NCI-H345 (cell line): ENCODE results near the gene UBE2V1.
"Not testable (repeated sequence)": the region's sequence is repeated elsewhere in the genome, so short reads cannot be mapped to it uniquely, and the experiment has no call there.

Source experiments
- DNase-seq: peaks from one replicate; lab custom pipeline; 2025; lab: John Stamatoyannopoulos, UW

The UBE2V1 gene

DNA sequence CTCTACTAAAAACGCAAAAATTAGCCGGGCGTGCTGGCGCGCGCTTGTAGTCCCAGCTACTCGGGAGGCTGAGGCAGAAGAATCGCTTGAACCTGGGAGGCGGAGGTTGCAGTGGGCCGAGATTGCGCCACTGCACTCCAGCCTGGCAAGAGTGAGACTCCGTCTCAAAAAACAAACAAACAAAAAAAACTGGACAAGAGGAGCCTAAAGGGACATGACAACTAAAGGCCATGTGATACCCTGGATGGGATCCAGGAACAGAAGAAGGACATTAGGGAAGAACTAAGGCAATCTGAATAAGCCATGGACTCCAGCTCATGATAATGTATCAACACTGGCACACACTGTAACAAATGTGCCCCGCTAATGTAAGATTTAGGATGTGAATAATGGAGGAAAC is 24.8 kb upstream of the UBE2V1 start:
- DNase-seq, result not testable (repeated sequence)

DNA sequence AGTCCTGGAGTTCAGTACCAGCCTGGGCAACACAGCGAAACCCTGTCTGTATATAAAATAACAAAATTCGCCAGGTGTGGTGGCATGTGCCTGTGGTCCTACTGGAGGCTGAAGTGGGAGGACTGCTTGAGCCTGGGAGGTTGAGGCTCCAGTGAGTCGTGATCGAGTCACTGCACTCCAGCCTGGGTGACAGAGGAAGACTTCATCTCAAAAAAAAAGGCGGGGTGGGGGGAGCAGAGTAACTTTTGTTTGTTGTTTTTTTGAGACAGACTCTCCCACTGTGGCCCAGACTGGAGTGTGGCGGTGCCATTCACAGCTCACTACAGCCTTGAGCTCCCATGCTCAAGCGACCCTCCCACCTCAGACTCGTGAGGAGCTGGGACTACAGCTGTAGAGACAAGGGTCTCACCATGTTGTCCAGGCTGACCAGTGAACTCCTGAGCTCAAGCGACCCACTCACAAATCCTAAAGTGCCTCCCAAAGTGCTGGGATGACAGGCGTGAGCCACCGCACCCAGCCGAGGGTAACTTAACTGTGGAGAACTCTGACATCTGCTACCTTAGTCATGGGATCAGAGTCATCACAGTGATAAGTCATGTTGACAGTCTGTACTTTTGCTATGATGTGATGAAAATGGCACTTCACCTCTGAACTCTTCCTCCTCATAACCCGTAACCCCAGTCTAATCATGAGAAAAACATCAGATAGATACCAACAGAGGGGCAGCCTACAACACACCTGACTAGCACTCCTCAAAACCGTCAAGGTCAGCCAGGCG is 24.1 kb upstream of the UBE2V1 start:
- DNase-seq, result no peak

DNA sequence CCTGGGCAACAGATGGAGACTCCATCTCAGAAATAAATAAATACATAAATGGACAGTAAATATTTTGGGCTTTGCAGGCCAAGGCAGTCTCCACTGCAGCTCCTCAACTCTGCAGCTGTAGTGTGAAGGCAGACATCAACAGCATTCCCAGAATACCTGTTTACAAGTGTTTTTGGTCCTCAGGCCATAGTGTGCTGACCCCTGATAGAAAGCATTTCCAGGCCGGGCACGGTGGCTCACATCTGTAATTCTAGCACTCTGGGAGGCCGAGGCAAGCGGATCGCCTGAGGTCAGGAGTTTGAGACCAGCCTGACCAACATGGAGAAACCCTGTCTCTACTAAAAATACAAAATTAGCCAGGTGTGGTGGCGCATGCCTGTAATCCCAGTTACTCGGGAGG is 22.2 kb upstream of the UBE2V1 start:
- not testable (repeated sequence) for DNase-seq

DNA sequence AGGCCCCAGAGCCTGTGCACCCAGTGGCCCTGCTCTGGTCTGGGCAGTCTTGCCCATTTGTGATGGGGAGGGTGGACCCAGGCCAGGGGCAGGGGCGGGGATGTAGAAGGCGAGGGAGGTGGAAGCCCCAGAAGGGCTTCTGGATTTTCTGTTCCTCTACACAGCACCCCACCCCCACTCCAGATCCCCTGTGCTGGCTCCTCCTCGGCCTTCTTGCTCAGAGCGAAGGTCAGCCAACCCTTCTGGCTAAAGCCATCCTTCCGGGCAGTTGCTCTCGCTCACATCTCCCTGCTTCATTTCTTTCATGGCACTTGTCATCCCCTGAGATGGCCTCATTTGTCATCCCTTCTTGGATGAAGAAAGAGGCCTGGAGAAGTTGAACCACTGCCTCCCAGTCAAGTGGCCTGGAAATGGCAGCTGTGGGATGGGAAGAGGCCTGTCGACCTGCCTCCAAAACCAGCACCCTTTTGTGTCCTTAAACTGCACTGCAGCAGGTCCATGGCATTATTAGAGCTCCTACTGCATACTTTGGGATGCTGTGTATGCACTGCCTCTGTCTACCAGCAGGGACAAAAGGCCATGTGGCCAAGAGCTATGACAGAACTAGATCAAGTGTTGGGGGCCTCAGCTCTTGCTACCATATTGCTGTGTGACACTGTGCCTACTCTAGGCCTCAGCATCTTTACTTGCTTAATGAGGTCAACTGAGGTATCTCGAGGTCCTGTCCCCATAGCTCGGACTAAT is 20.7 kb upstream of the UBE2V1 start:
- DNase-seq, result no peak

DNA sequence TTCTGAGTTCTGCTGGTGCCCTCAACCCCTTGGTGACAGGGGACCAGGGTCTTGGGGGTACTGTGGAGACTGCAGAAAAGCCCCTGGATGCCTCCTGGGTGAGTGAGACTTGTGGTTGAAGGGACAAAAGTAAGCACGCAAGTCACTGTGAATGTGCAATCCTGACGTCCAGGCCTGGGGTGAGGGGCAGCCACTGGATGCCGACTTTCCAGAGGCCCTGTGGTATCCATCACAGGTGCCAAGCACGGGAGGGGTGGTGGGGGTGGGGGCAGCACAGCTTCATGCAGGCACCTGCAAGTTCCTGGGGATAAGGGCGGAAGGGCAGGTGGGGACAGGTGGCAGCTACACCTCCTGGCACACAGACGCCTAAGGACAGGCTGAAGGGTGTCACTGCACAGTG is 20.1 kb upstream of the UBE2V1 start:
- DNase-seq, result no peak

DNA sequence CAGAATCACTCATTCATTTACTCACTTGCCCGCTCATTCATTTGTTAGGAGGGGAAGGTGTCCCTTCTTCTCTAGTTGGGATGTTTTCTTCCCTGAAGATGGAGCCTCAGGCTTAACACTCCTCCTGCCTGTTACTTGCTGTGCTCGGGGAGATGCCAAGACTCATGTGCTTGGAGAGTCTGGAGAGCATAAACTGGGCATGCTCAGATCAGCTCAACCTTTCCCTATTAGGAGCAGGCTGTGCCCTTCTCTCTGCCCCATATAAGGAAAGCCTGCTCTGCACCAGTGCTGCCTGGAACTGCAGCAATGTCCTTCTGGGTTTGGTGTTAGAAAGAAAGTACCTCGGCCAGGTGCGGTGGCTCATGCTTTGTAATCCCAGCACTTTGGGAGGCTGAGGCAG is 18.0 kb upstream of the UBE2V1 start:
- no peak for DNase-seq

DNA sequence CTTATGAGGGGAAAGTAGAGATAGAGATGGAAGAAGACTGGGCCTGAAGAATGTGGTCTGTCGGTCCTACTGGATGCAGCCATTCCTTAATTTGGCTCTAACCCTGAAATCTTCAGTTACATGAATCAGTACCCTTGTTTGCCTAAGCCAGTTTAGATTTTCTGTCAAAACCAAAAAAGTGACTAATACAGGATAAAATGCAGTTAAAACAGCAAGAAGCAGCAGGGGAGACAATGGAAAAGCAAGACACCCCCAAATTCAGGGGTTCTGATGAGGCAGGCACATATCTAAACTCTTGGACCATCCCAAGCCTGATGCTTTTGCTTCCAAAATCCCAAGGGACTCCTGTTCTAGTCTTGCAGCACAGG is 17.4 kb upstream of the UBE2V1 start:
- no peak for DNase-seq

DNA sequence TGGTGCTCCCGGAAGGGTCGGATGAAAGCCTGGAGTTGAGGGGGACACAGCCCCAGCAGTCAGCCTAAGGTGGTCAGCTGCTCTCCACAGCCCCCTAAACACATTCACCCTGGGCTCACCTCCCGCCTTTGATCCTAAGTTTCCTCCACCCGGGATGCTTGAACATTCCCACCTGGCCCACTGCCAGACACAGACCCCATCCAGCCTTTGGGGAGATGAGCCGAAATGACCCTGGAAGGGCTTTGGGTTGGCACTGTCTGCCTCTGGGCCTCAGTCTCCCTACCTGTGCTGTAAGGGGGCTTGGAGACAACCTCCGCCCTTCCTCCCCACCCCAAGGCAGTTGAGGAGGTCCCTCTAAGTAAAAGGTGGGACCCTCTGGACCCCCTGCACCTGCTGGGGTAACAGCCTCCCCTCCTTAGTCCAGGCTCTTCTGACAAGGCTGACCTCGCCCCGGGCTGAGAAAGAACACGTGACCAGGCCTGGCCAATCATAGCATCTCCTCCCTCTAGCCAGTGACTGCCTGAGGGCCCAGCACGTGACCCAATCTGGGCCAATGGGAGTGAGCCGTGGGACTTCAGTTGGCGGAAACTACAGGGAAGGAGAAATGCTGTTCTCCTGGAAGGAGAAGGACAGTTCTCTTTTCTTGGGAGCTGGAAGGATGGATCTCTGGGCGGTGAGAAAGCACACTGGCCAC is 16.9 kb upstream of the UBE2V1 start:
- DNase-seq, result no peak

DNA sequence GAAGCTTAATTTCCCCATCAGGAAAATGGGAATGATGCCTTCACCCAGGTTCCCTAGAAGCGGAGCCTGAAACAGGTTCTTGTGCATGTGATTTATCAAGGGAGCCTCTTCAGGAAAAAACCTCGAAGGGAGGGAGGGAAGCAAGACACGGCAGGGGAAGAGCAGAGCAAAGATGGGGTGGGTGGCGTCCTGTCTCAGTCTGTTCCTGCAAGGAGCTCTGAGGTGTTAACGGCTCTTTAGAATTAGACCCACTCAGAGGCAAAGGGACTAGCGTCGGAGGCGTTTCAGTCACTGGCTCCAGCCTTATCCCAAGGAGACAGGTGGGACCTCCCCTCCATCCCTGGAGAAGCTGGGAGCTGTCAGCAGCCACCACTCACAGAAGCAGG is 15.6 kb upstream of the UBE2V1 start:
- no peak for DNase-seq

DNA sequence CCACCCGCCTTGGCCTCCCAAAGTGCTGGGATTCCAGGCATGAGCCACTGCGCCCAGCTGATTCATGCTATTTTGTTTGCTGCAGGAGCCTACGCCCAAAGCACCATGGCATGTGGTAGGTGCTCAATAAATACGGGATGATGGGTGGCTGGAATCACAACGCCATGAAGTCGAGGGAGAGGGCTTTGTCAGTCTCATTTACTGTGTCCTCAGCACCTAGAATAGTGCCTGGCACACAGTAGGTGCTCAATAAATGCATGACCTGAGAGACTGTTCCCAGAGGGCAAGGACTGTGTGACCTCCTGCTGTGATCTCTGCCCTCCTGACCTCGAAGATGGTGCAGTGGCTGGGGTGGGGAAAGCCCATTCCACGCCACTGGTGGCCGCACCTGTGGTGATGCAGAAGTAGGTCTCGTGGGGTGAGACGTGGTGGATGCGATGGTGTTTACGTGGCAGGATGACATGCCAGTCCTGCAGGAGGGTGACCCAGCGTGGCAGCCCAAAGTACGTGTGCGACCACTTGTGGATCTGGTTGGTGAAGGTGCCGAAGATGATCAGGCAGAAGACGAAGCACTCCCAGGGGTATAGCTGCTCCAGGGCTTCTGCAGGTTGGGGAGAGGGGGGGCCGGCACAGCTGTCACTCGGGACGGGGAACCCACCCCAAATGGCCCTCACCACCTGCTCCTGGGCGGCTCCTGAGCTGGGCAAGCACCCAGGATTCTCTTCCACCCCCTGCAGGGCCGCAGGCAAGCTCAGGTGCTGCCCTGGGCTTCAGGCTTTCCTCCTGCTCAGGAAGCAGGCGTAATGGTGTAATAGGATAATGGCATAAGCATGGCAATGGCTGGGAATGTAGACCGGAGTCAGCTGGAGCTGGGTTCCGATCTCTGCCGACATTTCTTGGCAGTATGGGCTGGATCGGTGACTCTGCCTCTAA is 14.9 kb upstream of the UBE2V1 start:
- no peak for DNase-seq

DNA sequence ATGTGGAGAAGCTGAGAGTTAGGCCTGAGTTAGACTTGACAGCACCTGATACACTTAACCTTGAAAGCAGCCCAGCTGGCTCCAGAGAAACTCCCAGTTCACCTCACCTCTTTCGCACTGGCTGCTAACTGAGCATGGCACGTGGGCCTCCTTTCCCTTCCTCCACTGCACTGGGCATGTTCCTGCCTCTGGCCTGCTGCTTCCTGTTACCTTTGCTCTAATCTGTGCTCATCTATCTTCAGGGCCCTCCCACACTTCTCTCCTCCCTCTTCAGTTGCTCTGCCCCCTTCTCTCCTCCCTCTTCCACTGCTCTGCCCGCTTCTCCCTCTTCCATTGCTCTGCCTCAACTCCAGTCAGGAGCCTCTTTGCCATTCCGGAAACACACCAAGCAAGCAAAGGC is 13.7 kb upstream of the UBE2V1 start:
- DNase-seq, result no peak

DNA sequence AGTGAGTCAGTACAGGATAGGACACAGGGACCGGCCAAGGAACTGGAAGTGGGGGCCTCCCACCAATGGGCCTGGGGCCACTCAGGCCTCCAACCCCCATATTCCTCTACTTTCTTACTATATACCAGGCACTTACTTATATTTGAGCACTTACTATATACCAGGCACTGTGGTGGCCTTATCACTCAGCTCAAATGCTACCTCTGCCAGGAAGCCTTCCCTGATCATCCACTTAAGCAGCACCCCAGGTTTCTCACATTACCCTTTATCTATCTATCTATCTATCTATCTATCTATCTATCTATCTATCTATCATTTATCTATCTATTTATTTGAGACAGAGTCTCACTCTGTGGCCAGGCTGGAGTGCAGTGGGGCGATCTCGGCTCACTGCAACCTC is 12.3 kb upstream of the UBE2V1 start:
- DNase-seq, result no peak

DNA sequence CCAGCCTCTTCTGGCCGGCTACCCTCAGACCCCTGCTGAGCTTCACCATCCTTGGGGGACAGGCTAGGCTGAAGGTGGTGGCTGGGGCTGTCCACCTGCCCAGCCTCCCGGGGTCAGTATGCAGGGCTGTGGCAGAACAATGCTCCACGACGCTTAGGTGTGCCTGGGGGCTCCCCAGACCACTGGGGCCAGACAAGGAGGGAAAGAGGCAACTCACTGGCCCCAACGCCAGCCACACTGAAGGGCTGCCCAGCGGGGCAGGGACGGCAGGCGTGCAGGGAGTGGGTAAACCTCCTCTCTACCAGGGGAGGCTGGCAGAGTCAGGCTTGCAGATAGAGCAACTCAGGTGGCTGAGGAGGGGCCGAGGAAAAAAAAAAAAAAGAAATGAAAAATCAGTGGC is 11.5 kb upstream of the UBE2V1 start:
- no peak for DNase-seq

DNA sequence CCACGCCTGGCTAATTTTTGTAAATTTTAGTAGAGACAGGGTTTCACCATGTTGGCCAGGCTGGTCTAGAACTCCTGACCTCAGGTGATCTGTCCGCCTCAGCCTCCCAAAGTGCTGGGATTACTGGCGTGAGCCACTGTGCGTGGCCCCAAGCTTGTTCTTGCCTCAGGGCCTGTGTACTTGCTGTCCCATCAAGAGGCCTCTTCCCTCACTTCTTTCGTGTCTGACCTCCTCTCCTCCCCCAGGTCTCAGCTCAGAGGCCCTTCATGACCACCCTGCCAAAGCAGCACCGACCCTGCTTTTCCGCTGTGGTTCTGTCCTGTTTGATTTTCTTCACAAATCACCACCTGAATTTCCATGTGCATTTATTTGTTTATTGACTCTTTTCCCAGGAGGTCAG is 10.5 kb upstream of the UBE2V1 start:
- no peak for DNase-seq

DNA sequence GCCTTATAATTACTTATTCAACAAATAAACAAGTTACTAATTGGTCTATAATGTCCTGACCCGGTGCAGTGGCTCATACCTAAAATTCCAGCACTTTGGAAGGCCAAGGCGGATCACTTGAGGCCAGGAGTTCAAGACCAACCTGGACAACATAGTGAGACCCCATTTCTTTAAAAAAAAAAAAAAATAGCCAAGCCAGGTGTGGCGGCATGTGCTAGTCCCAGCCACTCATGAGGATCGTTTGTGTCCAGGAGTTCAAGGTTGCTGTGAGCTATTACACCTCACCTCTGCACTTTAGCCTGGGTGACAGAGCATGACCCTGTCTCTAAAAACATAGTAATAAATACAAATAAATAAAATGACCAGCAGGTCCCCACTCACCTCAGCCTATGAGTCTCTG is 9.8 kb upstream of the UBE2V1 start:
- DNase-seq, result no peak

DNA sequence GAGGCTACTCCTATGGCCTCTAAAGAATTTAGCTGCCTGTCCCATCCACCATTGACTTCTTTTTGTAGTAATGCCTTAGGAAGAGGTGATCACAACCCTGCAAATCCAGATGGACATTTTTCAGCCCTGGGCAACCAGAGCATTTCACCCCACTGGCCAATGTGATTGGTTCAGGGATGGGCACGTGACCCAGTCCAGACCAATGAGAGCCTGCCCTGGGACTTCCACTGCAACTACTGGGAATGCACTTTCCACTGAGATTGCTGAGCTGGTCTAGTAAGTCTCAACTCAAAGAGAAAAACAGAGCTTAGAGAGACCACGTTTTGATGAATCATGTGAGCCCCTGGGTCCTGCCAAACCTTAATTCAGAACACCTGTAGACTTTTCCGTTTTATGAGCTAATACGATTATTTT is 8.9 kb upstream of the UBE2V1 start:
- DNase-seq, result no peak

DNA sequence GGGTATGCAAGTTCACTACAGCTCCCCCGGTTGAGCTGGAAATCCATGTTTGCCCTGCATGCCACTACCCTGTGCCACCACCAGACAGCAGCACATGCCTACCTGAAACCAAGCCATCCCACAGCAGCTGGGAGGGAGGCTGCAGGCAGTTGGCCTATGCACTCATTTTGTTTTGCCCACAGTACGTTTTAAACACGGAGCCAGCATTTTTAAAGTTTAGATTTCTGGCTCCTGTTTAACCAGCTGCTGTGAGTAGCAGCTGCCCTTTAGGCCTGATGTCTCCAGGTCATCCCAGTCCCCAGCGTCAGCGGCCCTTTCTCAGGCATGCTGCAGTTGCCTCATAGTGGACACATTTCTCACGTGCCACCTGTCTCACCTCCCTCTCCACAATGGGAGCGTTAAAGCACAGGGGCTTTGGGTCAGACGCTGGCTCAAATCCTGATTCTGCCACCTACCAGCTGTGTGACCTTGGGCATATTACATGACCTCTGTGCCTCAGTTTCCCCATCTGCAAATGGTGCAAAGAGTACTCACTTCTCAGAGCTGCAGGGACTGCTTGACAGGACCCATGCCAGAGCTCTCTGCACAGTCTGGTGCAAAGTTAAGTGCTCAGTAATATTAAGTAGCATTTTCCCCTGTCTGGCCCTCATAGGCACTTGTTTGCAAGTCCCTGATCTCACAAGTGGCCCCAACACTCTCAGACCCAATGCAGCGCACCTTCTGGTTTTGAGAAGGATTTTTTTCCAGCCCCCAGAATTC is 8.2 kb upstream of the UBE2V1 start:
- DNase-seq, result peak; percentile 72

DNA sequence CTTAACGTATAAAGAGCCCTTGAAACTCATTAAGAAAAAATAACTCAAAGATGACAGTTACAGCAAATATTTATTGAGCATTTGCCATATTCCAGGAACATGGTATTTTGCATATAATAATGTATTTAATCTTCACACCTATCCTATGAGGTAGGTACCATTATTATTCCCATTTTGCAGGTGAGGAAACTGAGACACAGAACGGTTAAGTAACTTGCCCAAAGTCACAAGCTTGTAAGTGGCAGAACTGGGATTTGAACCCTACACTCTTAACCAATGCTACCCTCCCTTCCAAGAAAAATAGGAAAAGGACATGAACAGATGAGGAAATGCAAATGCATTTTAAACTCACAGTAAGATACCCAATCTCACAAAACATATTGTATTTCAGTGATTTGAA is 5.3 kb upstream of the UBE2V1 start:
- DNase-seq, result no peak

DNA sequence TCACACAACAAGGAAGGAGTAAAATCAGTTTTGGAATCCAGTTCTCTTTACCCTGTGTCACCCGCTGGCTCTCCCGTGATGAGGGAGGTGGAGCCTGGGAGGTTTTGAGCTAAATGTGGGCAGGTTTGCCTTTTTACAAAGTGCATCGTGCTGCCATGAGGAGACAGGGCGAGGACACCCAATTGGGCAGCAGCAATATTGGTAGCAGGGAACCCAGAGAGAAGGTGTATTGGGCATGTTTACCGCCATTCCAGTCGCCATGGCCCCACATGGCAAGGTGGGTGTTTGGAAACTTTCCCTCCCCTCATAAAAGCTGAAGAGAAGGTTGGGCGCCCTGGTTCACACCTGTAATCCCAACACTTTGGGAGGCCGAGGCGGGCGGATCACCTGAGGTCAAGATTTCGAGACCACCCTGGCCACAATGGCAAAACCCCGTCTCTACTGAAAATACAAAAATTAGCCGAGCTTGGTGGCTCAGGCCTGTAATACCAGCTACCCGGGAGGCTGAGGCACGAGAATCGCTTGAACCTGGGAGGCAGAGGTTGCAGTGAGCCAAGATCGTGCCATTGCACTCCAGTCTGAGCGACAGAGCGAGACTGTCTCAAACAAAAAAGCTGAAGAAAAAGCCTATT is 3.5 kb upstream of the UBE2V1 start:
- DNase-seq, result no peak

DNA sequence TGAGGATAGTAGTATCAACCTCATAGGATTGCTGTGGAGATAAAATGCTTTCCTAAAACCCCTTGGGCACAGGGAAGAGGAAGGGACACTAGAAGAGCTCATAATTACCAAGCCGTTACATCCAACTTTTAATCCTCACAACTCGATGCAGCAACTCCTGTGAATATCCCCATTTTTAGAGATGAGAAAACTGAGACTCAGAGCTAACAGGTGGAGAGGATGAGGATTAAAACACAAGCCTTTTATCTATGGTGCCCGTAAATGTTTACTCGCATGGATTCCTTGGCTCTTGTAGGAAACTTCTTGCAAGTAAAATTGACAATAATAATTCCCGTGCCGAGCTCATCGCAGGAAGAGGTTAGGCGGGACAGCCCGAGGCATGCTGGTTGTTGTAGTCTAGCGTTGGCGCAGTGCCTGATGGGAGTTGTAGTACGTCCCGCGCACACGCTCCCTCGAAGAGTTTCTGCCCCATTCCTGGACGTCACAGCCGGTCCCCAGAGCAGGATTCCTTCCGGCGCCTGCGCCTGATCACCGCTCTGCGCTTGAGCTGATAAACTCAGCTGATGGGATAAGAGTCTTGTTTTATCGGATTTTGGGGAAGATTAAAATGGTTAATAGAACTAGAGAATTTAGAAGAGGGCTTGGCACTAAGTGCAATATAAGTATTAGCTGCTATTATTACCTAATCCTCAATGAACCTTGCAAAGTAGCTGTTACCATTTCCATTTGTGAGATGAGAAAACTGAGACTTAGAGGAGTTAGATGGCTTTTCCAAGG is 2.8 kb upstream of the UBE2V1 start:
- DNase-seq, result peak; percentile 99
